H1 (cell line): Measurements from ENCODE around the gene KLHL29. TPM values are rescaled to one million over a fixed set of nuclear protein-coding genes. Genes with fewer than 3 reads are reported as not detected.

ENCODE experiments used
- CTCF ChIA-PET: fragments of 300-600 bp; sonication (Branson Sonifier 250); formaldehyde crosslinking; loops from one replicate; lab custom pipeline; 2021; ENCODE audit not compliant: partially characterized antibody; lab: Charles Lee
- POLR2A ChIA-PET: fragments of 300-600 bp; sonication (Branson Sonifier 250); formaldehyde crosslinking; loops from one replicate; lab custom pipeline; 2021; ENCODE audit warnings: inconsistent platforms; ENCODE audit not compliant: partially characterized antibody; lab: Charles Lee
- DNase-seq, 2 experiments: peaks; one replicate each; pipeline versions ENCODE4 v3.0.0 to v3.0.0-alpha.2; 2010 to 2022; ENCODE audit warnings: low spot score in 2 of 2, low read depth in 1 of 2, mixed read lengths in 1 of 2
- FAIRE-seq: peaks from 2 replicates; lab custom pipeline; 2011; peaks lifted over from hg19 to GRCh38; lab: Jason Lieb, UNC
- H2AFZ ChIP-seq: 2 replicates; pipeline ENCODE4 v1.8.1; 2012; ENCODE audit warnings: low read length, inconsistent platforms
- H2AK5ac ChIP-seq: 2 replicates; pipeline ENCODE4 v1.6.1; 2013; ENCODE audit warnings: low read depth, low read length
- H2BK120ac ChIP-seq: replicated peaks from 2 replicates; pipeline ENCODE3; 2013; ENCODE audit warnings: low read depth, low read length, inconsistent platforms
- H2BK12ac ChIP-seq: 2 replicates; pipeline ENCODE4 v1.6.1; 2013; ENCODE audit warnings: low read depth, low read length
- H2BK15ac ChIP-seq: 2 replicates; pipeline ENCODE4 v1.6.1; 2013; ENCODE audit warnings: low read length
- H2BK20ac ChIP-seq: 2 replicates; pipeline ENCODE4 v1.6.1; 2013; ENCODE audit warnings: low read length
- H2BK5ac ChIP-seq: 2 replicates; pipeline ENCODE4 v1.6.1; 2013; ENCODE audit warnings: low read depth, low read length
- H3K14ac ChIP-seq: 2 replicates; pipeline ENCODE4 v1.6.1; 2013; ENCODE audit warnings: inconsistent platforms; ENCODE audit not compliant: insufficient read length
- H3K18ac ChIP-seq: 2 replicates; pipeline ENCODE4 v1.6.1; 2013; ENCODE audit warnings: low read length; ENCODE audit errors: extremely low read depth
- H3K23ac ChIP-seq: 2 replicates; pipeline ENCODE4 v1.6.1; 2013; ENCODE audit warnings: inconsistent platforms; ENCODE audit not compliant: insufficient read length
- H3K23me2 ChIP-seq: 2 replicates; pipeline ENCODE4 v1.6.1; 2013; ENCODE audit warnings: low read depth, low read length
- H3K27ac ChIP-seq: 2 replicates; pipeline ENCODE4 v1.6.1; 2011; ENCODE audit warnings: low read depth, low read length, inconsistent platforms
- H3K27me3 ChIP-seq, 4 experiments: replicated peaks in 1 of 4; 1 replicate in 1 of 4; 2 replicates in 3 of 4; pipeline versions ENCODE4 v1.6.1 to v1.8.1; 2011 to 2013; ENCODE audit warnings: low read length in 3 of 4, mild to moderate bottlenecking in 3 of 4, inconsistent platforms in 2 of 4, mixed read lengths in 2 of 4, moderate library complexity in 1 of 4; ENCODE audit not compliant: control insufficient read depth in 3 of 4, insufficient read depth in 3 of 4; ENCODE audit errors: extremely low read depth in 1 of 4
- H3K36me3 ChIP-seq, 4 experiments: 2 replicates each; pipeline versions ENCODE4 v1.6.1 to v1.8.1; 2011 to 2013; ENCODE audit warnings: mild to moderate bottlenecking in 4 of 4, low read length in 3 of 4, moderate library complexity in 2 of 4, control low read depth in 1 of 4, inconsistent platforms in 1 of 4; ENCODE audit not compliant: insufficient read depth in 4 of 4, control insufficient read depth in 2 of 4
- H3K4ac ChIP-seq: replicated peaks from 2 replicates; pipeline ENCODE3; 2013; ENCODE audit warnings: low read length, low read depth, mixed read lengths, inconsistent platforms; ENCODE audit not compliant: insufficient read length
- H3K4me1 ChIP-seq, 4 experiments: replicated peaks in 1 of 4; 1 replicate in 1 of 4; 2 replicates in 3 of 4; pipeline versions ENCODE4 v1.6.1 to v1.8.1; 2011 to 2013; ENCODE audit warnings: low read length in 3 of 4, inconsistent platforms in 2 of 4, mixed read lengths in 1 of 4; ENCODE audit not compliant: insufficient read depth in 4 of 4, control insufficient read depth in 3 of 4
- H3K4me2 ChIP-seq, 2 experiments: 2 replicates each; pipeline versions ENCODE4 v1.6.1 to v1.8.1; 2011 to 2013; ENCODE audit warnings: low read depth in 2 of 2, low read length in 2 of 2, control low read depth in 1 of 2, inconsistent platforms in 1 of 2, mild to moderate bottlenecking in 1 of 2; ENCODE audit not compliant: insufficient read depth in 1 of 2
- H3K4me3 ChIP-seq, 4 experiments: fragments of 200-600, 300-600 bp in 1 of 4; sonication (generic), shearing (Covaris generic), sonication (Bioruptor Twin) in 1 of 4; 2 replicates each; pipeline versions ENCODE4 v1.5.1 to v1.8.1; 2011 to 2016; ENCODE audit warnings: low read length in 4 of 4, low read depth in 3 of 4, control low read depth in 2 of 4, inconsistent platforms in 2 of 4, mild to moderate bottlenecking in 2 of 4, mixed read lengths in 1 of 4, moderate library complexity in 1 of 4; ENCODE audit not compliant: insufficient read depth in 2 of 4; ENCODE audit errors: extremely low read depth in 1 of 4
- H3K56ac ChIP-seq: replicated peaks from 2 replicates; pipeline ENCODE3; 2013; ENCODE audit warnings: low read depth, mild to moderate bottlenecking, mixed read lengths, low read length, inconsistent platforms; ENCODE audit not compliant: insufficient read length
- H3K79me1 ChIP-seq: 2 replicates; pipeline ENCODE4 v1.6.1; 2013; ENCODE audit warnings: low read depth, low read length, control low read depth
- H3K79me2 ChIP-seq, 2 experiments: 2 replicates each; pipeline versions ENCODE4 v1.6.1 to v1.8.1; 2012 to 2013; ENCODE audit warnings: low read length in 2 of 2, mild to moderate bottlenecking in 2 of 2, inconsistent platforms in 1 of 2; ENCODE audit not compliant: insufficient read depth in 2 of 2, control insufficient read depth in 1 of 2
- H3K9ac ChIP-seq, 4 experiments: replicated peaks in 1 of 4; 1 replicate in 1 of 4; 2 replicates in 3 of 4; pipeline versions ENCODE4 v1.6.1 to v1.8.1; 2011 to 2013; ENCODE audit warnings: low read depth in 3 of 4, low read length in 3 of 4, control low read depth in 2 of 4, mild to moderate bottlenecking in 2 of 4, moderate library complexity in 2 of 4, inconsistent platforms in 1 of 4; ENCODE audit errors: extremely low read depth in 1 of 4
- H3K9me3 ChIP-seq, 2 experiments: 2 replicates each; pipeline versions ENCODE4 v1.6.1 to v1.8.1; 2012 to 2013; ENCODE audit warnings: mild to moderate bottlenecking in 2 of 2, moderate library complexity in 2 of 2, control low read depth in 1 of 2, inconsistent platforms in 1 of 2, low read depth in 1 of 2, low read length in 1 of 2, mixed read lengths in 1 of 2; ENCODE audit not compliant: insufficient read depth in 2 of 2
- H4K20me1 ChIP-seq, 2 experiments: replicated peaks in 1 of 2; 2 replicates each; pipeline versions ENCODE3 to v1.8.1; 2011 to 2013; ENCODE audit warnings: inconsistent platforms in 2 of 2, low read length in 2 of 2, mild to moderate bottlenecking in 1 of 2; ENCODE audit not compliant: insufficient read depth in 2 of 2, control insufficient read depth in 1 of 2
- H4K5ac ChIP-seq: 2 replicates; pipeline ENCODE4 v1.6.1; 2013; ENCODE audit warnings: low read length, low read depth, mixed read lengths, inconsistent platforms; ENCODE audit not compliant: insufficient read length
- H4K8ac ChIP-seq: 2 replicates; pipeline ENCODE4 v1.8.0; 2013; ENCODE audit warnings: mild to moderate bottlenecking, moderate library complexity, low read length, inconsistent platforms; ENCODE audit not compliant: insufficient read depth; ENCODE audit errors: extremely low read depth
- H4K91ac ChIP-seq: replicated peaks from 2 replicates; pipeline ENCODE3; 2013; ENCODE audit warnings: low read length, mixed read lengths, inconsistent platforms; ENCODE audit not compliant: insufficient read length
- ATF3 ChIP-seq: IDR thresholded peaks from 2 replicates; pipeline ENCODE4 v1.6.1; 2011; ENCODE audit warnings: low read depth, mild to moderate bottlenecking, low read length; ENCODE audit not compliant: insufficient read depth
- BRCA1 ChIP-seq: IDR thresholded peaks from 2 replicates; pipeline ENCODE4 v1.6.1; 2012; ENCODE audit warnings: low read depth, low read length, improper control_type of control experiment
- CEBPB ChIP-seq: IDR thresholded peaks from 2 replicates; pipeline ENCODE4 v1.6.1; 2012; ENCODE audit warnings: low read depth, low read length
- CREB1 ChIP-seq: IDR thresholded peaks from 2 replicates; pipeline ENCODE4 v1.6.1; 2012; ENCODE audit warnings: inconsistent platforms
- EP300 ChIP-seq, 2 experiments: IDR thresholded peaks; 1 replicate in 1 of 2; 2 replicates in 1 of 2; pipeline ENCODE4 v1.6.1; 2011 to 2012; ENCODE audit warnings: low read depth in 2 of 2, low read length in 2 of 2, mild to moderate bottlenecking in 2 of 2, borderline replicate concordance in 1 of 2, inconsistent platforms in 1 of 2, moderate library complexity in 1 of 2
- NANOG ChIP-seq: IDR thresholded peaks from 2 replicates; pipeline ENCODE4 v1.6.1; 2011; ENCODE audit warnings: low read length, low read depth, mild to moderate bottlenecking, inconsistent platforms; ENCODE audit not compliant: insufficient read depth, poor library complexity, severe bottlenecking
- NRF1 ChIP-seq: IDR thresholded peaks from 2 replicates; pipeline ENCODE4 v1.6.1; 2011; ENCODE audit warnings: mild to moderate bottlenecking, low read depth, low read length, improper control_type of control experiment
- POU5F1 ChIP-seq: IDR thresholded peaks from 2 replicates; pipeline ENCODE4 v1.6.1; 2011; ENCODE audit warnings: low read depth, mild to moderate bottlenecking, low read length, moderate library complexity
- RAD21 ChIP-seq, 2 experiments: IDR thresholded peaks in 1 of 2; conservative IDR thresholded peaks in 1 of 2; 2 replicates each; pipeline ENCODE4 v1.6.1; 2011; ENCODE audit warnings: low read depth in 2 of 2, low read length in 2 of 2, improper control_type of control experiment in 1 of 2, inconsistent platforms in 1 of 2, mild to moderate bottlenecking in 1 of 2, moderate library complexity in 1 of 2
- RNF2 ChIP-seq: fragments of 200-900, 300-1000 bp; sonication (generic); IDR thresholded peaks from 2 replicates; pipeline ENCODE4 v1.7.1; 2016; ENCODE audit warnings: borderline replicate concordance, low read depth, mild to moderate bottlenecking, antibody characterized with exemption, low read length; ENCODE audit not compliant: poor library complexity, severe bottlenecking; ENCODE audit errors: missing control alignments
- TAF1 ChIP-seq: IDR thresholded peaks from 2 replicates; pipeline ENCODE4 v1.6.1; 2011; ENCODE audit warnings: mild to moderate bottlenecking, low read depth, low read length
- TCF12 ChIP-seq: IDR thresholded peaks from 2 replicates; pipeline ENCODE4 v1.6.1; 2011; ENCODE audit warnings: low read depth, mild to moderate bottlenecking, low read length
- TEAD4 ChIP-seq: IDR thresholded peaks from 2 replicates; pipeline ENCODE4 v1.6.1; 2012; ENCODE audit warnings: low read depth, low read length, inconsistent platforms, mixed read lengths
- WGBS, 2 experiments: shearing (Covaris generic) in 1 of 2; methylation state at CpG; one replicate each; pipeline versions ENCODE4 v1.1.6 to v1.1.7; 2013 to 2015; ENCODE audit warnings: low lambda C conversion rate in 2 of 2, mixed read lengths in 2 of 2, inconsistent platforms in 1 of 2, low coverage in 1 of 2, missing lambda C conversion rate in 1 of 2; ENCODE audit not compliant: insufficient replicate concordance in 2 of 2, insufficient coverage in 1 of 2, insufficient read length in 1 of 2; ENCODE audit errors: extremely low coverage in 1 of 2, missing lambda C conversion rate in 1 of 2; 5-methylcytosine and 5-hydroxymethylcytosine counted together
- polyA plus RNA-seq, 7 experiments: library from polyadenylated mRNA; depleted of rRNA in 3 of 7; stranded (reverse) in 5 of 7; unstranded in 2 of 7; fragments of >200 nt in 5 of 7; fragments of 200-250 nt in 2 of 7; gene quantifications; 1 replicate in 5 of 7; 2 replicates in 1 of 7; 4 replicates in 1 of 7; pipeline versions ENCODE4 v1.2.1 to v1.2.3, GENCODE V29; 2011 to 2013; ENCODE audit warnings: missing spikeins in 2 of 7, mixed read lengths in 2 of 7
- total RNA-seq: library from RNA; stranded (reverse); fragmentation: NEBNext Ultra II Directional; extraction: Animal tissue kit (Norgen Biotek cat#: 25700); gene quantifications from 2 replicates; pipeline ENCODE4 v1.2.1, GENCODE V29; 2021

The KLHL29 gene
- total and polyA plus RNA-seq, 2 of the 8 experiments (the other 6 are each of a cell fraction or from before 2014, with no cell fraction given): 1.1 to 4.7 TPM

- H3K79me1 ChIP-seq: no peaks in the 10 kb centered on the region
- H3K14ac ChIP-seq: no peak overlapping the region
- H3K4ac ChIP-seq: no peak overlapping the region
- 100% methylated on average over 6 of the region's 7 CpGs; no CpG with 5 or more reads in 1 of the 2 experiments for WGBS, 2 experiments
- H3K4me1 ChIP-seq: no peaks in the 10 kb centered on the region; a peak in 1 of 7 replicates
- H2BK15ac ChIP-seq: no peak overlapping the region
- no peak for FAIRE-seq
- no peak overlapping the region for H2AFZ ChIP-seq
- no peak overlapping the region for H3K4me2 ChIP-seq
- ChIA-PET POLR2A (interaction anchor here (1.0 kb wide), 1 partner anchor 31 kb away, joined by 4 read pairs; no protein-coding TSS in a partner anchor), CTCF (interaction anchor here (0.7 to 3.6 kb wide), 7 partner anchors 8 to 92 kb away, joined by 3 to 19 read pairs (median 3); no protein-coding TSS in a partner anchor)
- H3K27me3 ChIP-seq: peaks cover 0 to 1% (median under 1%) of the 10 kb centered on the region in 4 experiments; a peak in 1 of 7 replicates
- no peak overlapping the region for H2AK5ac ChIP-seq
- H2BK120ac ChIP-seq: no peak overlapping the region
- H2BK20ac ChIP-seq: no peak overlapping the region
- H3K56ac ChIP-seq: no peak overlapping the region
- no peak overlapping the region for H2BK5ac ChIP-seq
- no peak for DNase-seq
- H3K9ac ChIP-seq: no peak overlapping the region
- H3K4me3 ChIP-seq: no peak overlapping the region
- no peak overlapping the region for H3K18ac ChIP-seq
- no peak overlapping the region for H3K23ac ChIP-seq
- H3K23me2 ChIP-seq: no peaks in the 10 kb centered on the region
- H4K8ac ChIP-seq: no peak overlapping the region
- no peak overlapping the region for H3K27ac ChIP-seq
- H4K20me1 ChIP-seq: no peaks in the 10 kb centered on the region
- no peaks in the 10 kb centered on the region for H3K9me3 ChIP-seq
- no peaks in the 10 kb centered on the region for H3K79me2 ChIP-seq
- H3K36me3 ChIP-seq: no peaks in the 10 kb centered on the region; a peak in 1 of 8 replicates
- H2BK12ac ChIP-seq: no peak overlapping the region
- H4K91ac ChIP-seq: no peak overlapping the region
- H4K5ac ChIP-seq: no peak overlapping the region
- no peak for TF ChIP-seq NRF1
- TF ChIP-seq TCF12: no peak
- TF ChIP-seq CREB1: no peak
- TF ChIP-seq TAF1: no peak
- TF ChIP-seq CEBPB: no peak
- TF ChIP-seq POU5F1: no peak
- TF ChIP-seq EP300 (IDR thresholded peaks at IDR 0.05; ENCODE audit: borderline replicate concordance in 1 of 2, low read depth in 2 of 2, low read length in 2 of 2): no peak
- no peak for TF ChIP-seq RAD21 (IDR thresholded peaks at IDR 0.05 in 1 of 2, conservative IDR thresholded peaks at IDR 0.05 in 1 of 2; ENCODE audit: low read depth in 2 of 2, low read length in 2 of 2)
- no peak for TF ChIP-seq ATF3
- no peak for TF ChIP-seq RNF2
- TF ChIP-seq BRCA1: no peak
- TF ChIP-seq NANOG: no peak
- TF ChIP-seq TEAD4: no peak
Observed at GRCh38 chr2:23657934-23658333, 273.0 kb downstream of the KLHL29 start.
